PC-3 (cell line): ENCODE measurements around the gene ZNF232.

Experiments
- EZH2 ChIP-seq: fragments of 300-600 bp; sonication (generic); IDR thresholded peaks from one replicate; pipeline ENCODE4 v1.6.1; 2017; ENCODE audit warnings: antibody characterized with exemption, mild to moderate bottlenecking, low read length; ENCODE audit not compliant: unreplicated experiment
- EZH2phosphoT487 ChIP-seq: fragments of 300-600 bp; sonication (generic); IDR thresholded peaks from 2 replicates; pipeline ENCODE4 v1.6.1; 2018; ENCODE audit warnings: mild to moderate bottlenecking, antibody characterized with exemption, low read length, borderline replicate concordance
- TF ChIP-seq, protein P1 (sequence below): fragments of 300-600 bp; sonication (generic); conservative IDR thresholded peaks from 2 replicates; pipeline ENCODE4 v1.5.1; 2017; ENCODE audit warnings: antibody characterized with exemption, low read depth, mild to moderate bottlenecking, low read length

GRCh38 chr17:5123343-5124124 lies 11.9 kb upstream of the ZNF232 start:
- TF ChIP-seq, protein P1, sequence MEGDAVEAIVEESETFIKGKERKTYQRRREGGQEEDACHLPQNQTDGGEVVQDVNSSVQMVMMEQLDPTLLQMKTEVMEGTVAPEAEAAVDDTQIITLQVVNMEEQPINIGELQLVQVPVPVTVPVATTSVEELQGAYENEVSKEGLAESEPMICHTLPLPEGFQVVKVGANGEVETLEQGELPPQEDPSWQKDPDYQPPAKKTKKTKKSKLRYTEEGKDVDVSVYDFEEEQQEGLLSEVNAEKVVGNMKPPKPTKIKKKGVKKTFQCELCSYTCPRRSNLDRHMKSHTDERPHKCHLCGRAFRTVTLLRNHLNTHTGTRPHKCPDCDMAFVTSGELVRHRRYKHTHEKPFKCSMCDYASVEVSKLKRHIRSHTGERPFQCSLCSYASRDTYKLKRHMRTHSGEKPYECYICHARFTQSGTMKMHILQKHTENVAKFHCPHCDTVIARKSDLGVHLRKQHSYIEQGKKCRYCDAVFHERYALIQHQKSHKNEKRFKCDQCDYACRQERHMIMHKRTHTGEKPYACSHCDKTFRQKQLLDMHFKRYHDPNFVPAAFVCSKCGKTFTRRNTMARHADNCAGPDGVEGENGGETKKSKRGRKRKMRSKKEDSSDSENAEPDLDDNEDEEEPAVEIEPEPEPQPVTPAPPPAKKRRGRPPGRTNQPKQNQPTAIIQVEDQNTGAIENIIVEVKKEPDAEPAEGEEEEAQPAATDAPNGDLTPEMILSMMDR: no peak
- TF ChIP-seq EZH2 (no peak), EZH2phosphoT487 (no peak)
